PC-3 (cell line): ENCODE data around the gene SIL1. TPM values are rescaled to one million over a fixed set of nuclear protein-coding genes. Genes with fewer than 3 reads are reported as not detected.
A peak's percentile ranks its signal among the peaks of the same experiment; 100 is the strongest.
"Not testable (repeated sequence)": the region's sequence is repeated elsewhere in the genome, so short reads cannot be mapped to it uniquely, and the experiment has no call there.

ENCODE experiments used
- ATAC-seq: fragments of 200-7000 bp; cut with Tn5 transposase; 2 replicates; pipeline ENCODE4 v1.9.1; 2020; ENCODE audit warnings: mild to moderate bottlenecking, moderate library complexity
- BruUV-seq: library from RNA; stranded (reverse); fragments of 400-500 nt; replicated peaks from 2 replicates; lab custom pipeline; 2021; lab: Mats Ljungman, UMichigan
- CTCF ChIA-PET: fragments of 300-600 bp; sonication (Branson Sonifier 250); formaldehyde crosslinking; loops from one replicate; lab custom pipeline; 2022; ENCODE audit warnings: antibody characterized with exemption; lab: Charles Lee
- POLR2A ChIA-PET: fragments of 300-600 bp; sonication (Branson Sonifier 250); formaldehyde crosslinking; loops from one replicate; lab custom pipeline; 2022; ENCODE audit warnings: antibody characterized with exemption; ENCODE audit not compliant: unreplicated experiment; lab: Charles Lee
- DNase-seq: peaks from one replicate; pipeline ENCODE4 v3.0.0-alpha.2; 2015
- H2AFZ ChIP-seq: fragments of 300-600 bp; sonication (generic); 2 replicates; pipeline ENCODE4 v1.6.0; 2016; ENCODE audit warnings: antibody characterized with exemption, low read length
- H3F3A ChIP-seq: fragments of 300-600 bp; sonication (generic); one replicate; pipeline ENCODE4 v1.6.0; 2017; ENCODE audit warnings: antibody characterized with exemption, low read length, control low read depth, mild to moderate bottlenecking; ENCODE audit not compliant: unreplicated experiment
- H3K27ac ChIP-seq: fragments of 300-600 bp; sonication (generic); 2 replicates; pipeline ENCODE4 v1.5.1; 2016; ENCODE audit warnings: mild to moderate bottlenecking, low read length
- H3K27me3 ChIP-seq: fragments of 300-600 bp; sonication (generic); 2 replicates; pipeline ENCODE4 v1.6.1; 2016; ENCODE audit warnings: low read length, mixed read lengths
- H3K36me3 ChIP-seq: fragments of 300-600 bp; sonication (generic); 2 replicates; pipeline ENCODE4 v1.6.1; 2016; ENCODE audit warnings: low read depth, mixed run types, low read length, mixed read lengths
- H3K4me1 ChIP-seq: fragments of 300-600 bp; sonication (generic); 2 replicates; pipeline ENCODE4 v1.5.1; 2016; ENCODE audit warnings: low read length; ENCODE audit not compliant: insufficient read depth
- H3K4me2 ChIP-seq: fragments of 300-600 bp; sonication (generic); 2 replicates; pipeline ENCODE4 v1.6.0; 2016; ENCODE audit warnings: low read length
- H3K4me3 ChIP-seq: fragments of 300-600 bp; sonication (generic); 2 replicates; pipeline ENCODE4 v1.5.1; 2016; ENCODE audit warnings: mild to moderate bottlenecking, low read length, mixed read lengths
- H3K79me2 ChIP-seq: fragments of 300-600 bp; sonication (generic); 2 replicates; pipeline ENCODE4 v1.6.1; 2017; ENCODE audit warnings: low read length, mixed read lengths
- H3K9ac ChIP-seq: fragments of 300-600 bp; sonication (generic); 2 replicates; pipeline ENCODE4 v1.6.0; 2016; ENCODE audit warnings: mild to moderate bottlenecking, low read length
- H3K9me2 ChIP-seq: fragments of 300-600 bp; sonication (generic); replicated peaks from 2 replicates; pipeline ENCODE4 v1.6.1; 2016; ENCODE audit warnings: mixed run types, low read length, mixed read lengths
- H3K9me3 ChIP-seq: fragments of 300-600 bp; sonication (generic); 2 replicates; pipeline ENCODE4 v1.6.1; 2016; ENCODE audit warnings: low read length, mixed read lengths
- H4K20me1 ChIP-seq: fragments of 300-600 bp; sonication (generic); 2 replicates; pipeline ENCODE4 v1.6.1; 2016; ENCODE audit warnings: low read length, mixed read lengths
- EZH2 ChIP-seq: fragments of 300-600 bp; sonication (generic); IDR thresholded peaks from one replicate; pipeline ENCODE4 v1.6.1; 2017; ENCODE audit warnings: antibody characterized with exemption, mild to moderate bottlenecking, low read length; ENCODE audit not compliant: unreplicated experiment
- EZH2phosphoT487 ChIP-seq: fragments of 300-600 bp; sonication (generic); IDR thresholded peaks from 2 replicates; pipeline ENCODE4 v1.6.1; 2018; ENCODE audit warnings: mild to moderate bottlenecking, antibody characterized with exemption, low read length, borderline replicate concordance
- intact Hi-C: fragments of 100-400 bp; cut with micrococcal nuclease; formaldehyde crosslinking; loops from 2 replicates; pipeline ENCODE4 v1.9.0; 2023
- total RNA-seq: library from RNA; depleted of rRNA; stranded (reverse); fragments of >200 nt; gene quantifications from 2 replicates; pipeline ENCODE4 v1.2.3, GENCODE V29; 2014
- TF ChIP-seq, protein P1 (sequence below): fragments of 300-600 bp; sonication (generic); conservative IDR thresholded peaks from 2 replicates; pipeline ENCODE4 v1.5.1; 2017; ENCODE audit warnings: antibody characterized with exemption, low read depth, mild to moderate bottlenecking, low read length

The SIL1 gene
- total RNA-seq, 1 experiment from 2014 or later: 7.9 TPM

DNA sequence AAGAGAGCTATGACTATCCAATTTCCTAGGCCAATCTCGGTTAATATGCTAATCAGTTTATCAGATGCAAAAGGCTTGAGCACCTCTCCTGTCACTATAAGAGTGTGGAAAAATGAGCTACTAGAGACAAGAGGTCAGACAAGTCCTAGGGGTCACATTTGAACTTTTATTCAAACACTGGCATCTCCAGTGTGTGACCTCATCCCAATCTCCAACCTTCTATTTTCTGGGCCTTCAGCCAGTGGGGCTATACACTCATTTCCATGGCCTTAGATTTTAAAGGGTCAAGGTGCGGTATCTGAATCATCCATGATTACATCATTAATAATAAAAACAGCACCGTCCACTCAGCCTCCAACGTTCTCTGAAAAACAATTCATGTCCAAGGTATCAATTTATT is 183.4 kb downstream of the SIL1 start:
- Histone ChIP-seq H3K27ac (peak overlapping the region; percentile 37), H3K9ac (no peak overlapping the region), H3K36me3 (peaks cover 5% of the 10 kb centered on the region; the same call in 1 of the 2 replicates), H4K20me1 (no peaks in the 10 kb centered on the region), H3F3A (no peaks in the 10 kb centered on the region), H3K9me3 (no peaks in the 10 kb centered on the region), H3K27me3 (no peaks in the 10 kb centered on the region), H3K4me2 (peak overlapping the region; percentile 29), H2AFZ (no peak overlapping the region), H3K9me2 (no peaks in the 10 kb centered on the region), H3K4me1 (peaks cover 15% of the 10 kb centered on the region), H3K4me3 (no peak overlapping the region), H3K79me2 (no peaks in the 10 kb centered on the region; the same call in 1 of the 2 replicates)
- BruUV-seq: no TSS peak
- ATAC-seq (peak; percentile 88), DNase-seq (peak; percentile 81)
- TF ChIP-seq EZH2 (no peak), EZH2phosphoT487 (no peak)
- TF ChIP-seq, protein P1, sequence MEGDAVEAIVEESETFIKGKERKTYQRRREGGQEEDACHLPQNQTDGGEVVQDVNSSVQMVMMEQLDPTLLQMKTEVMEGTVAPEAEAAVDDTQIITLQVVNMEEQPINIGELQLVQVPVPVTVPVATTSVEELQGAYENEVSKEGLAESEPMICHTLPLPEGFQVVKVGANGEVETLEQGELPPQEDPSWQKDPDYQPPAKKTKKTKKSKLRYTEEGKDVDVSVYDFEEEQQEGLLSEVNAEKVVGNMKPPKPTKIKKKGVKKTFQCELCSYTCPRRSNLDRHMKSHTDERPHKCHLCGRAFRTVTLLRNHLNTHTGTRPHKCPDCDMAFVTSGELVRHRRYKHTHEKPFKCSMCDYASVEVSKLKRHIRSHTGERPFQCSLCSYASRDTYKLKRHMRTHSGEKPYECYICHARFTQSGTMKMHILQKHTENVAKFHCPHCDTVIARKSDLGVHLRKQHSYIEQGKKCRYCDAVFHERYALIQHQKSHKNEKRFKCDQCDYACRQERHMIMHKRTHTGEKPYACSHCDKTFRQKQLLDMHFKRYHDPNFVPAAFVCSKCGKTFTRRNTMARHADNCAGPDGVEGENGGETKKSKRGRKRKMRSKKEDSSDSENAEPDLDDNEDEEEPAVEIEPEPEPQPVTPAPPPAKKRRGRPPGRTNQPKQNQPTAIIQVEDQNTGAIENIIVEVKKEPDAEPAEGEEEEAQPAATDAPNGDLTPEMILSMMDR: no peak
- CTCF ChIA-PET: no interaction called here
- intact Hi-C loops: no loop called here
- POLR2A ChIA-PET: no interaction called here

DNA sequence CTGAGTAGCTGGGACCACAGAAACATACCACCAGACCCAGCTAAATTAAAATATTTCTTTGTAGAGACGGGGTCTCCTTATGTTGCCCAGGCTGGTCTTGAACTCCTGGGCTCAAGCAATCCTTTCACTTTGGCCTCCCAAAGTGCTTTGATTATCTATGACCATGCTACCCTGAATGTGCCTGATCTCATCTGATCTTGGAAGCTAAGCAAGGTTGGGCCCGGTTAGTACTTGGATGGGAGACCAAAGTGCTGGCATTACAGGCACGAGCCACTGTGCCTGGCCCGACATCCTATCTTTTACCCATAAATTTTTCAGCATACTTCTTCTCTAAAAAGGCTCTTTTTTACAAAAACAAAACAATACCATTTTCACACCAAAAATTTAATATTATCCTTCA is 186.0 kb downstream of the SIL1 start:
- DNase-seq (no peak), ATAC-seq (no peak)
- no TSS peak for BruUV-seq
- Histone ChIP-seq H3K79me2 (no peaks in the 10 kb centered on the region; the same call in 1 of the 2 replicates), H3K9me2 (no peaks in the 10 kb centered on the region), H3K27ac (no peak overlapping the region), H3K4me2 (no peak overlapping the region), H3K27me3 (no peaks in the 10 kb centered on the region), H3K4me1 (peaks cover 15% of the 10 kb centered on the region), H3F3A (no peaks in the 10 kb centered on the region), H3K9ac (no peak overlapping the region), H4K20me1 (no peaks in the 10 kb centered on the region), H3K4me3 (no peak overlapping the region), H2AFZ (no peak overlapping the region), H3K36me3 (peaks cover 5% of the 10 kb centered on the region; the same call in 1 of the 2 replicates), H3K9me3 (no peaks in the 10 kb centered on the region)
- ChIA-PET POLR2A (interaction anchor here (0.7 to 0.9 kb wide), 2 partner anchors 281 to 370 kb away, joined by 5 to 15 read pairs; no protein-coding TSS in a partner anchor), CTCF (no interaction called here)
- TF ChIP-seq EZH2phosphoT487 (no peak), EZH2 (no peak)
- TF ChIP-seq, protein P1: no peak
- intact Hi-C loops: no loop called here

DNA sequence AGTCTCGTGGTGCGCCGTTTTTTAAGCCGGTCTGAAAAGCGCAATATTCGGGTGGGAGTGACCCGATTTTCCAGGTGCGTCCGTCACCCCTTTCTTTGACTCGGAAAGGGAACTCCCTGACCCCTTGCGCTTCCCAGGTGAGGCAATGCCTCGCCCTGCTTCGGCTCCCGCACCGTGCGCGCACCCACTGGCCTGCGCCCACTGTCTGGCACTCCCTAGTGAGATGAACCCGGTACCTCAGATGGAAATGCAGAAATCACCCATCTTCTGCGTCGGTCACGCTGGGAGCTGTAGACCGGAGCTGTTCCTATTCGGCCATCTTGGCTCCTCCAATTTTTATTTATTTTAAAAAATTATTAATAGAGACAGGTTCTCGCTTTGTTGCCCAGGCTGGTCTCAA is 187.0 kb downstream of the SIL1 start:
- H2AFZ ChIP-seq: 0 out of 2 replicates have a peak overlapping the region, but pooled peaks have one; percentile 28
- H3K36me3 ChIP-seq, H3K9me3 ChIP-seq, intact Hi-C loops, POLR2A ChIA-PET, DNase-seq, H3K27me3 ChIP-seq, H3K9me2 ChIP-seq, H4K20me1 ChIP-seq, H3K79me2 ChIP-seq, H3F3A ChIP-seq, ATAC-seq, CTCF ChIA-PET: not testable (repeated sequence)
- H3K27ac ChIP-seq: peak overlapping the region; percentile 7; the same call in 1 of the 2 replicates
- H3K4me3 ChIP-seq: peak overlapping the region; percentile 47
- peak overlapping the region; percentile 45 for H3K4me2 ChIP-seq
- H3K4me1 ChIP-seq: peaks cover 15% of the 10 kb centered on the region
- BruUV-seq: TSS peak; percentile 14
- peak overlapping the region; percentile 62 for H3K9ac ChIP-seq
